Ishikawa (cell line): Measurements from ENCODE around the gene LBHD2.

Source experiments
- CEBPB ChIP-seq: IDR thresholded peaks from 2 replicates; pipeline ENCODE4 v1.6.1; 2012
- CREB1 ChIP-seq: IDR thresholded peaks from 2 replicates; pipeline ENCODE4 v1.6.1; 2012; ENCODE audit warnings: low read depth
- EGR1 ChIP-seq: IDR thresholded peaks from 2 replicates; pipeline ENCODE4 v1.6.1; 2012
- EP300 ChIP-seq: IDR thresholded peaks from 2 replicates; pipeline ENCODE4 v1.6.1; 2012; ENCODE audit warnings: borderline replicate concordance
- FOXM1 ChIP-seq: IDR thresholded peaks from 2 replicates; pipeline ENCODE4 v1.6.1; 2012; ENCODE audit warnings: low read depth, borderline replicate concordance
- MAX ChIP-seq: IDR thresholded peaks from 2 replicates; pipeline ENCODE4 v1.6.1; 2012
- NFIC ChIP-seq: IDR thresholded peaks from 2 replicates; pipeline ENCODE4 v1.6.1; 2012
- RAD21 ChIP-seq: IDR thresholded peaks from 2 replicates; pipeline ENCODE4 v1.6.1; 2012; ENCODE audit warnings: low read depth
- REST ChIP-seq: IDR thresholded peaks from 2 replicates; pipeline ENCODE4 v1.6.1; 2012; ENCODE audit warnings: low read depth, mild to moderate bottlenecking
- TAF1 ChIP-seq: IDR thresholded peaks from 2 replicates; pipeline ENCODE4 v1.6.1; 2012; ENCODE audit warnings: low read depth, mild to moderate bottlenecking
- TCF12 ChIP-seq: IDR thresholded peaks from 2 replicates; pipeline ENCODE4 v1.6.1; 2012; ENCODE audit warnings: low read depth
- TEAD4 ChIP-seq: IDR thresholded peaks from 2 replicates; pipeline ENCODE4 v1.6.1; 2012
- USF1 ChIP-seq: IDR thresholded peaks from 2 replicates; pipeline ENCODE4 v1.6.1; 2012
- YY1 ChIP-seq: IDR thresholded peaks from 2 replicates; pipeline ENCODE4 v1.6.1; 2012; ENCODE audit warnings: low read depth
- ZBTB7A ChIP-seq: IDR thresholded peaks from 2 replicates; pipeline ENCODE4 v1.6.1; 2012; ENCODE audit warnings: low read depth

Gene LBHD2

GRCh38 chr14:103116636-103117035 is 32.6 kb downstream of the LBHD2 start:
- TF ChIP-seq EGR1: no peak
- no peak for TF ChIP-seq TAF1
- no peak for TF ChIP-seq FOXM1
- no peak for TF ChIP-seq REST
- TF ChIP-seq YY1: no peak
- no peak for TF ChIP-seq CEBPB
- no peak for TF ChIP-seq TCF12
- no peak for TF ChIP-seq ZBTB7A
- TF ChIP-seq NFIC: no peak
- TF ChIP-seq USF1: no peak
- TF ChIP-seq EP300: no peak
- TF ChIP-seq CREB1: no peak
- no peak for TF ChIP-seq RAD21
- TF ChIP-seq MAX: no peak
- no peak for TF ChIP-seq TEAD4

- peak; percentile 68 for TF ChIP-seq USF1
- TF ChIP-seq EGR1: no peak
Observed at GRCh38 chr14:103118018-103118662, 34.1 kb downstream of the LBHD2 start.

GRCh38 chr14:103118663-103119404 is 34.8 kb downstream of the LBHD2 start:
- no peak for TF ChIP-seq RAD21
- TF ChIP-seq YY1: no peak
- TF ChIP-seq MAX: no peak
- no peak for TF ChIP-seq EP300
- TF ChIP-seq TAF1: no peak
- TF ChIP-seq FOXM1: no peak
- TF ChIP-seq EGR1: no peak
- TF ChIP-seq TCF12: no peak
- no peak for TF ChIP-seq REST
- no peak for TF ChIP-seq CREB1
- no peak for TF ChIP-seq CEBPB
- TF ChIP-seq USF1: no peak
- TF ChIP-seq TEAD4: no peak
- no peak for TF ChIP-seq NFIC
- no peak for TF ChIP-seq ZBTB7A

- TF ChIP-seq EP300: no peak
- 0 out of 2 replicates have a peak, but pooled peaks have one; percentile 5 for TF ChIP-seq CEBPB
Observed at GRCh38 chr14:103121121-103121845, 37.3 kb downstream of the LBHD2 start.

GRCh38 chr14:103121846-103122584 is 38.0 kb downstream of the LBHD2 start:
- TF ChIP-seq CREB1 (no peak), TAF1 (no peak), EP300 (peak; percentile 91), FOXM1 (peak; percentile 63; the same call in 1 of the 2 replicates), TCF12 (peak; percentile 93), ZBTB7A (no peak; the same call in 1 of the 2 replicates), TEAD4 (peak; percentile 68), NFIC (peak; percentile 99), MAX (no peak; the same call in none of the 2 replicates), REST (no peak), USF1 (peak; percentile 12; the same call in 1 of the 2 replicates), CEBPB (peak; percentile 80), YY1 (peak; percentile 63), RAD21 (peak; percentile 18; the same call in 1 of the 2 replicates), EGR1 (peak; percentile 87)
